Right atrium auricular region (tissue), 2 donors: Measurements from ENCODE around the gene TMEM44. TPM values are rescaled to one million over a fixed set of nuclear protein-coding genes. Genes with fewer than 3 reads are reported as not detected.

Experiments used
- DNase-seq: peaks from one replicate; pipeline ENCODE4 v3.0.0-alpha.2; 2019; ENCODE audit warnings: low spot score
- H3K27ac ChIP-seq, 2 donors: fragments of 200-600 bp; sonication (generic); 1 replicate in 1 of 2; 2 replicates in 1 of 2; pipeline ENCODE4 v1.5.1; 2016 to 2019
- H3K27me3 ChIP-seq, 2 donors: fragments of 200-600 bp; sonication (generic); one replicate each; pipeline versions ENCODE4 v1.5.1 to v1.6.0; 2017 to 2019
- H3K36me3 ChIP-seq: fragments of 200-600 bp; sonication (generic); one replicate; pipeline ENCODE4 v1.5.1; 2016
- H3K4me1 ChIP-seq, 2 donors: fragments of 200-600 bp; sonication (generic); one replicate each; pipeline versions ENCODE4 v1.5.1 to v1.6.0; 2017 to 2019
- H3K4me3 ChIP-seq, 2 donors: fragments of 200-600 bp; sonication (generic); 1 replicate in 1 of 2; 2 replicates in 1 of 2; pipeline ENCODE4 v1.5.1; 2017 to 2019; ENCODE audit warnings: mild to moderate bottlenecking in 1 of 2, moderate library complexity in 1 of 2
- H3K9me3 ChIP-seq, 2 donors: fragments of 200-600 bp; sonication (generic); one replicate each; pipeline ENCODE4 v1.5.1; 2019
- total RNA-seq, 2 donors: library from RNA; depleted of rRNA; stranded (reverse); fragments of >200 nt; gene quantifications; one replicate each; pipeline ENCODE4 v1.1.0, GENCODE V29; 2016
- TF ChIP-seq, protein P1 (sequence below), 2 donors: fragments of 200-600 bp; sonication (generic); IDR thresholded peaks; one replicate each; pipeline ENCODE4 v1.5.1; 2019; ENCODE audit warnings: antibody characterized with exemption in 2 of 2

Gene TMEM44
- total RNA-seq, 2 donors from 2014 or later: 5.9 to 6.4 TPM

DNA sequence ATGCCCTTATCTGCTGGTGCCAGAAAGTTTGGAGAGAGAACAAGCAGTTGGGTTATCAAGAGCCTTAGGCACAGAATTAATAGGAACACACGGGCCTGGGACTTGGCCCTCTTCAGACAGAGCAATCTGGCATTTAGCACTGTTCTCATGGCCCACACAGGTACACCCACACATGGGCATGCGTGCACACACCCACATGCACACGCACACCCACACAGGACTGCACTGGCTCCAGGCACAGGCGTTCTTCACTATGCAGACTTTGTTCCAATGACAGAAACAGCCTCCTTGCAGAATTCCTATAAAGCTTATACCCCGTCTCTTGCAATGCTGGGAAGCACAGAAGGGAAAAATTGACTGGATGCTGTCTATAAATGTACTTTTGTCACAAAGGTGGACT, 36.3 kb downstream of the TMEM44 start:
- no peak for DNase-seq
- peaks cover 0 to 11% of the 10 kb centered on the region in 2 donors for H3K4me1 ChIP-seq
- no peaks in the 10 kb centered on the region for H3K36me3 ChIP-seq
- no peaks in the 10 kb centered on the region for H3K9me3 ChIP-seq
- H3K27me3 ChIP-seq: no peaks in the 10 kb centered on the region
- TF ChIP-seq, protein P1, sequence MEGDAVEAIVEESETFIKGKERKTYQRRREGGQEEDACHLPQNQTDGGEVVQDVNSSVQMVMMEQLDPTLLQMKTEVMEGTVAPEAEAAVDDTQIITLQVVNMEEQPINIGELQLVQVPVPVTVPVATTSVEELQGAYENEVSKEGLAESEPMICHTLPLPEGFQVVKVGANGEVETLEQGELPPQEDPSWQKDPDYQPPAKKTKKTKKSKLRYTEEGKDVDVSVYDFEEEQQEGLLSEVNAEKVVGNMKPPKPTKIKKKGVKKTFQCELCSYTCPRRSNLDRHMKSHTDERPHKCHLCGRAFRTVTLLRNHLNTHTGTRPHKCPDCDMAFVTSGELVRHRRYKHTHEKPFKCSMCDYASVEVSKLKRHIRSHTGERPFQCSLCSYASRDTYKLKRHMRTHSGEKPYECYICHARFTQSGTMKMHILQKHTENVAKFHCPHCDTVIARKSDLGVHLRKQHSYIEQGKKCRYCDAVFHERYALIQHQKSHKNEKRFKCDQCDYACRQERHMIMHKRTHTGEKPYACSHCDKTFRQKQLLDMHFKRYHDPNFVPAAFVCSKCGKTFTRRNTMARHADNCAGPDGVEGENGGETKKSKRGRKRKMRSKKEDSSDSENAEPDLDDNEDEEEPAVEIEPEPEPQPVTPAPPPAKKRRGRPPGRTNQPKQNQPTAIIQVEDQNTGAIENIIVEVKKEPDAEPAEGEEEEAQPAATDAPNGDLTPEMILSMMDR (IDR thresholded peaks at IDR 0.05): no peak
- no peak overlapping the region for H3K4me3 ChIP-seq
- no peak overlapping the region for H3K27ac ChIP-seq

DNA sequence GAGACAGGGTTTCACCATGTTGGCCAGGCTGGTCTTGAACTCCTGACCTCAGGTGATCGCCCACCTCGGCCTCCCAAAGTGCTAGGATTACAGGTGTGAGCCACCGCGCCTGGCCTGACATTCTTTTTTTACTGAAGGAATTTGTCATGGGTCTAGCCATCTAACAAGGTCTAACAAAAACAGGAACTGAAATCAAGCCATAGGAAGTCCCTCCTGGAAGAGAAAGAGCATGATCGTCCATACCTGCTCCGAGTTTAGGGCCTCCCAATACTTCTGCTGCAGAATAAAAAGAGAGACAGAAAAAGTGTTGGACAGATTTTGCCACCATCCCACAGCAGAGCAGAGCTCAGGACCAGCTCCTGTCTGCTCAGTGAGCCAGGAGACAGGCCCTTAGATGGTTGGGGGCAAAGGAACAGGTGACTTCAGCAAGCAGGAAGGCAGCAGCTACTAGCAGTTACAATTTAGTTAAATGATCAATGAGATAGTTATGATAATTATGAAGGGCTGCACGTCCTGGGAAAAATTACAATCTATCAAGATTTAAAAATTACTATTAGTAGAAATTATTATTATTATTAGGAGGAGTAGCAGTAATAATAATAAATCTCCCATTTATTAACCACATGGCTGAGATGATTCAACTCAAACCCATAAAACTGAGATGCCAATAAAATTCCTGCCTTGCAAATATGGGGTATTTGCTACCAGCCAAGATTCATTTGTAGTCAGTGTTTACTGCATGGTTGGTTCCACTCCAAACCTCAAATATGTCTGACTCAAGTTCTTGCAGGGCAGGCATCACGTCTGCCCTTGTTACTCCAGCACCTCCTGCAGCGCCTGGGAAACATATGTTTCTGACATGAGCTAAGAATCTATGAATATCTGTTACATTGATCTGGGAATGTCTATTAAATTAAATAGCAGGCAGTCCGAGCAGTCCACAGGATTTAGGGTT, 40.1 kb downstream of the TMEM44 start:
- no peak for DNase-seq

DNA sequence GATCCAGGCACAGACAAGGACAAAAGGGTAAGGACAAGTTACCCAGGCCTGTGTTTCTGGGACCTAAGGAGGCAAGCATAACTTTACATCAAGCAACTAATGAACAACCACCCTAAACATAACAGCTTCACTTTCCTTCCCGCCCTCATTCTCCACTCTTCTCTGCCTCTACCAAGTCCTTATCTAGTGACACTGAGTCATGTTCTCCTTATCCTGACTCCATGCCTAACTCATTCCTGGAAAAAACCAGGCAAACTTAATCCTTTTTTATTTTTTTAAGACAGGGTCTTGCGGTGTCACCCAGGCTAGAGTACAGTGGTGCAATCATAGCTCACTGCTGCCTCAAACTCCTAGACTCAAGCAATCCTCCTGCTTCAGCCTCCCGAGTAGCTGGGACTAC, 44.5 kb downstream of the TMEM44 start:
- H3K4me1 ChIP-seq: peaks cover 0 to 44% of the 10 kb centered on the region in 2 donors
- no peak for DNase-seq
- no peak overlapping the region for H3K4me3 ChIP-seq
- no peaks in the 10 kb centered on the region for H3K27me3 ChIP-seq
- H3K9me3 ChIP-seq: no peaks in the 10 kb centered on the region
- H3K27ac ChIP-seq: peak overlapping the region; percentile 67 to 76
- TF ChIP-seq, protein P1 (IDR thresholded peaks at IDR 0.05): no peak
- no peaks in the 10 kb centered on the region for H3K36me3 ChIP-seq

More for the DNA sequence above, 40.1 kb downstream of the TMEM44 start:
- Histone ChIP-seq H3K27me3 (no peaks in the 10 kb centered on the region), H3K9me3 (no peaks in the 10 kb centered on the region), H3K4me1 (peaks cover 0 to 17% of the 10 kb centered on the region in 2 donors), H3K36me3 (no peaks in the 10 kb centered on the region), H3K4me3 (no peak overlapping the region), H3K27ac (peak overlapping the region; percentile 37 to 57)
- TF ChIP-seq, protein P1 (IDR thresholded peaks at IDR 0.05): no peak

DNA sequence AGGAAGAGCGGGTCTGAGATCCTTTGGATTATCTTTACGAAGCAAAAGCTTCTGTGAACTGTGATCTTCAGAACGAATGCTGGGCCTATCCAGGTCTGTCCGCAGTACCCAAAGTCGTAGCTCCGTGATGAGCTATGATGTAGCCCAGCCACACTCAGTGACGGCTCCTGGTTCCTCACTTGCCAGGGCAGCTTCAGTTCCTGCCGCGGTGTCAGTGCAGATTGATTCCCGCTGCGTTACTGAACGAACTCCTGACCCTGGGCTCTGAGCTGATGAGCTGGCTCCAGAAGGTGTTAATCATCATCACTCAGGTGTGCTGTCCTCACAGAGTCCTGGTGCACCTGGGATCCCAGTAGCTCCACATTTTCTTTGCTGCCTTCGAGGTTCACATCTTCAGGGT, 45.0 kb downstream of the TMEM44 start:
- peaks cover 0 to 42% of the 10 kb centered on the region in 2 donors for H3K4me1 ChIP-seq
- H3K9me3 ChIP-seq: no peaks in the 10 kb centered on the region
- no peaks in the 10 kb centered on the region for H3K27me3 ChIP-seq
- no peaks in the 10 kb centered on the region for H3K36me3 ChIP-seq
- no peak for DNase-seq
- H3K27ac ChIP-seq: peak overlapping the region; percentile 67 to 76
- TF ChIP-seq, protein P1 (IDR thresholded peaks at IDR 0.05): no peak
- H3K4me3 ChIP-seq: no peak overlapping the region

DNA sequence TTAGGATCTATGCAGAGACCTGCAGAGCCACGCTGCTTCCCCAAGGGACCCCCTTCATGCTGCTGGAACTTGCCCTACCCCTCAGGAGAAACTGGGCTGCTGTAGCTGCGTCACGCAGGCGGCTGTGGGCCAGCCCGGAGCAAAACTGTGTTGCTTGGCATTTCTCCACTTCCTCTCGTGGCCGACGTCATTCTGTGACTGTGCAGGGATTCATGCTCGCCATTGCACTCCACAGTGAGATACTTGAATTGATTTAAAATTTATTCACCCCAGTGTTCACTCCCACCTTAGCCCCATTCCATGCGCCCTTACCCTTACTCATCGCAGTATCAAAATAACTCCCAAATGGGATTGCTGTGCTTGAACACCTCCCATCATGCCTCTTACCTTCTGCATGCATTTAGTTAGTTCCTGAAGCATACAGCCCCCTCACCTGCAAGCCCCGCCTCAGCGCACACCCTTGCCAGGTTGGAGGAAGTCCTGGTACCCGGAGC, 45.7 kb downstream of the TMEM44 start:
- H3K36me3 ChIP-seq: no peaks in the 10 kb centered on the region
- peak overlapping the region; percentile 67 to 76 for H3K27ac ChIP-seq
- no peaks in the 10 kb centered on the region for H3K27me3 ChIP-seq
- peaks cover 0 to 39% of the 10 kb centered on the region in 2 donors for H3K4me1 ChIP-seq
- H3K4me3 ChIP-seq: no peak overlapping the region
- H3K9me3 ChIP-seq: no peaks in the 10 kb centered on the region
- TF ChIP-seq, protein P1 (IDR thresholded peaks at IDR 0.05): no peak
- peak; percentile 91 for DNase-seq
